Activated naive CD8-positive, alpha-beta T cell (primary cell): ENCODE results near the gene MIEN1.
"Not testable (repeated sequence)": the region's sequence is repeated elsewhere in the genome, so short reads cannot be mapped to it uniquely, and the experiment has no call there.

Experiments used
- H3K27ac Mint-ChIP-seq: one replicate; pipeline ENCODE4 v1.8.0; 2021; ENCODE audit warnings: mixed read lengths
- H3K27me3 Mint-ChIP-seq: one replicate; pipeline ENCODE4 v1.8.0; 2021; ENCODE audit warnings: mixed read lengths
- H3K36me3 Mint-ChIP-seq: one replicate; pipeline ENCODE4 v1.8.0; 2021; ENCODE audit warnings: mixed read lengths
- H3K4me1 Mint-ChIP-seq: one replicate; pipeline ENCODE4 v1.8.0; 2021; ENCODE audit warnings: low read depth, mixed read lengths
- H3K4me3 Mint-ChIP-seq: one replicate; pipeline ENCODE4 v1.8.0; 2021; ENCODE audit warnings: mild to moderate bottlenecking, mixed read lengths
- H3K9me3 Mint-ChIP-seq: one replicate; pipeline ENCODE4 v1.8.0; 2021; ENCODE audit warnings: low read depth, mixed read lengths

MIEN1 gene, protein sequence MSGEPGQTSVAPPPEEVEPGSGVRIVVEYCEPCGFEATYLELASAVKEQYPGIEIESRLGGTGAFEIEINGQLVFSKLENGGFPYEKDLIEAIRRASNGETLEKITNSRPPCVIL

DNA sequence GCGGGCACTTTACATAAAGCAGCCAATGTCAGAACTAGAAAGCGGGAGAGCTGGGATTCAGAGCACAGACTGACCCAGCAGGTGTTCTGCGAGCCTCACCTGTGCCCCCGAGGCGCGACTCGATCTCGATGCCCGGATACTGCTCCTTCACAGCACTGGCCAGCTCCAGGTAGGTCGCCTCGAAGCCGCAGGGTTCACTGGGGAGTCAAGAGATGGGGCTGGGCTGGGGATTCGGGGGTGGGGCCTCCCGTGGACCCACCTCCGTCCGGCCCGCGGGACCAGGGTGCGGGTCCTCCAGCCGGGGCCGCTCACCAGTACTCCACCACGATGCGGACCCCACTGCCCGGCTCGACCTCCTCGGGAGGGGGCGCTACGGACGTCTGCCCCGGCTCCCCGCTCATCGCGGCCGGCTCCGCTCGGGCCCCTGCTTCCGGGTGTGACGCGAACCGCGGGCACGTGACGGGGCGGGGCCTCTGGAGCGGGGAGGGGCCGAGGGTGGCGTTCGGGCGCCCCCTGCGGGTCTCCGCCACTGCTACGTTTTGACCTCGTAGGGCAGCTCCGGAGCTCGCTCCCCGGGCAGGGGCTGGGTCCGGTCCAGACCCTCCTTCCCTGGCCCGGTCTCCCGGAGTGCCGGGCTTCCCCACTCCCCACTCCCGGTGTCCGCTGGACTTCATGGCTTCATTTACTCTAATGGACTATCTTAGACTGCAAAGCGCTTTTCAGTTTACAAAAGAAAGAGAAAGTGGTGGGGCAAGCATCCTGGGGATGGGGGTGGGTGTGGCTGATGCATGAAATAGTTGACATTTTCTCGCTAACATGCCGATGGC is at the start of gene MIEN1:
Gene MIEN1 (minus strand): TSS at position 438 of the 827 bp plus-strand sequence. CDS start 37 bp downstream, at position 401.
- peak within 1 kb of the TSS; percentile 94 for H3K4me3 Mint-ChIP-seq
- H3K9me3 Mint-ChIP-seq = no peaks in the 10 kb centered on the region
- no peaks in the 10 kb centered on the region for H3K27me3 Mint-ChIP-seq
- H3K4me1 Mint-ChIP-seq = peaks cover 16% of the 10 kb centered on the region
- peaks cover 2% of the 10 kb centered on the region for H3K36me3 Mint-ChIP-seq
- H3K27ac Mint-ChIP-seq = peak within 1 kb of the TSS; percentile 87

DNA sequence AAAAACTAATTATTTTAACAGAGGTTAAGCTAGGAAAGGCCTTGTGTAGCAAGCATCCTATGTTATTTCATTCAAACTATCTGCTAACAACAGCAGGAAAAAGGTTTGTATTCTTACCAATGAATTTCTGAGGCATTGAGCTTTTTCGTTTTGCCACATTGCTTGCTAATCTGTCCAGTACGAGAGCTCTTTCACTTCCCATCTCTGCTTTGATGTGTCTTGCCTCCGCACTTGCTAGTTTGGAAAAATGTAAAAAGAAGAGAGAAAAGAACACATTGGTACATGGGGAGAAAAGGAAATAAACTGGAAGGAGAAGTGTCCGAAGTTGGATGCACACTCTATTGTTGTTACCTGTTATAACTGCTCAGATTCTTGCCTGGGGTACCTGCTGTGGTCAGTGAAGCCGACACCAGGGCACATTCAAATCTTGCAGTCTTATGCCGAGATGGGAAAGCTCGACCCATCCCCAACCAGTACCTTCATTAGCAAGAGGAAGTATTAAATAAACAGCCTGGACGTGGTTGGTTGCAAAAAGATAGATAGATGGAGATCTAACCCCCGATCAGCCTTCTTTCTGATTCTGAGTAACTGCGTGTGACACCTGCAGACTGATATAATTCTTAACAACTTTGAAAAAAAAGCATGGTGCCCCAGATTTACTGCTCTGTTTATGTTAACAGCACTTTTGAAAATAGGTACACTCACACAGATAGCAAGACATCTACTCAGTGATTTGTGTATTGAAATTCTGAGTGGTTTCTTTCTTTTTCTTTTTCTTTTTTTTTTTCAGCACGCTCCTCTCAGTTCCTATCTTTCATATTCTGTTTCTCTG is 47.4 kb upstream of the MIEN1 start:
- H3K4me3 Mint-ChIP-seq = peak overlapping the region; percentile 86
- peaks cover 88% of the 10 kb centered on the region for H3K4me1 Mint-ChIP-seq
- H3K36me3 Mint-ChIP-seq = peaks cover 30% of the 10 kb centered on the region
- peak overlapping the region; percentile 97 for H3K27ac Mint-ChIP-seq
- H3K27me3 Mint-ChIP-seq = no peaks in the 10 kb centered on the region
- H3K9me3 Mint-ChIP-seq = no peaks in the 10 kb centered on the region

DNA sequence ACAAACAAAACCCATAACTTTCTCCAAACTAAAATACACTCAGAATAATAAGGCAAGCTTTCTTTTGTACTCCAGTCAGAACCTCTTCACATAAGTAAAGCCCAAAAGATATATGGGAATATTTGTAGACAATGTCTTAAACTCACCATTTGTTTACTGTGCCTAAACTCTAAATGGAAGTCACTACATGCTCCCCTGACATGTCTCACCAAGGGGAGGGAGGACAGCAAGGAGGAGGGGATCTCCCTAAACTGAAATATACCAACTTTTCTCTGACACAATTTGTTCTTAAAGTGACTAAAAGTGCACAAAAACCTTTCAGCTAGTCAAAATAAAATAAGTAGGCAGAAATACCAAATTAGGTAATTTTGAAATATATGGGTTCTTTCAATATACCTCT is 45.9 kb upstream of the MIEN1 start:
- Mint-ChIP-seq H3K36me3 (peaks cover 33% of the 10 kb centered on the region), H3K27me3 (no peaks in the 10 kb centered on the region), H3K4me1 (peaks cover 88% of the 10 kb centered on the region), H3K9me3 (no peaks in the 10 kb centered on the region), H3K4me3 (peak overlapping the region; percentile 86), H3K27ac (peak overlapping the region; percentile 97)

DNA sequence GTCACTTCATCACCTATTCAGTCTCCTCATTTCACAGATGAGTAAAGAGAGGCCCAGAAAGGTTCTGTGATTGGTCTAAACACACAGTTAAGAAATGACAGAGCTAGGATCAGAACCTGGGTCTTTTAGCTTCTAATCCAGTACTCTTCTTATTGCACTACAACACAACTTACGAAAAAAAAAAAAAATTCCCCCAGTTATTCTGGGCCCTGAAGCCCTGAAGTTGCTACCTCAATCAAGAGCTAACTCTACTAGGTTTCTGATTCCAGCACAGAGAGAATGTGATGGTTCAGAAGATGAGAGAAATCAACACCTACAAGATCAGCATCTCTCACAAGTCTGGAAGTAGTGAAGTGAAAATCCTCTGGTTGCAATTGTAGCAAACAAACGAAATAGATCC is 44.7 kb upstream of the MIEN1 start:
- peaks cover 33% of the 10 kb centered on the region for H3K36me3 Mint-ChIP-seq
- H3K9me3 Mint-ChIP-seq = no peaks in the 10 kb centered on the region
- H3K27me3 Mint-ChIP-seq = no peaks in the 10 kb centered on the region
- peaks cover 92% of the 10 kb centered on the region for H3K4me1 Mint-ChIP-seq
- H3K27ac Mint-ChIP-seq = peak overlapping the region; percentile 97
- H3K4me3 Mint-ChIP-seq = peak overlapping the region; percentile 86

DNA sequence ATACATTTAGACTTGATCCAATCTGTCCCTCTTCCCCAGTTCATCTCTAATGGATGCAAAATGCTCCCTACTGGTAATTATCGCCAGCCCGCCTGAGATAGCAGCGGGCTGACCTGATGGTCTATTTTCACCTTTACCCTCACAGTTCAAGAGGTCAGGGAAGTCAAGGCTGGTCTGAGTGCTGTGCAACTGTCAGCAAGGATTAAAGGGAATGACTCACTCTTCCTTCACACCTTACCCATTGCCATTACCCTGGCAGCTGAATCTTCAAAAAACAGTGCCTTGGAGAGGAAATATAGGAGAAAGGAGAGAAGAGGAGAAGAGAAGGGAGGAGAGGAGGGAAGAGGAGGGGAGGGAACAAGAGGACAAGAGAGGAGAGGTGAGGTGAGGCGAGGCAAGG is 43.7 kb upstream of the MIEN1 start:
- Mint-ChIP-seq H3K4me1 (peaks cover 96% of the 10 kb centered on the region), H3K9me3 (no peaks in the 10 kb centered on the region), H3K27ac (peak overlapping the region; percentile 97), H3K36me3 (peaks cover 36% of the 10 kb centered on the region), H3K27me3 (no peaks in the 10 kb centered on the region), H3K4me3 (peak overlapping the region; percentile 87)

DNA sequence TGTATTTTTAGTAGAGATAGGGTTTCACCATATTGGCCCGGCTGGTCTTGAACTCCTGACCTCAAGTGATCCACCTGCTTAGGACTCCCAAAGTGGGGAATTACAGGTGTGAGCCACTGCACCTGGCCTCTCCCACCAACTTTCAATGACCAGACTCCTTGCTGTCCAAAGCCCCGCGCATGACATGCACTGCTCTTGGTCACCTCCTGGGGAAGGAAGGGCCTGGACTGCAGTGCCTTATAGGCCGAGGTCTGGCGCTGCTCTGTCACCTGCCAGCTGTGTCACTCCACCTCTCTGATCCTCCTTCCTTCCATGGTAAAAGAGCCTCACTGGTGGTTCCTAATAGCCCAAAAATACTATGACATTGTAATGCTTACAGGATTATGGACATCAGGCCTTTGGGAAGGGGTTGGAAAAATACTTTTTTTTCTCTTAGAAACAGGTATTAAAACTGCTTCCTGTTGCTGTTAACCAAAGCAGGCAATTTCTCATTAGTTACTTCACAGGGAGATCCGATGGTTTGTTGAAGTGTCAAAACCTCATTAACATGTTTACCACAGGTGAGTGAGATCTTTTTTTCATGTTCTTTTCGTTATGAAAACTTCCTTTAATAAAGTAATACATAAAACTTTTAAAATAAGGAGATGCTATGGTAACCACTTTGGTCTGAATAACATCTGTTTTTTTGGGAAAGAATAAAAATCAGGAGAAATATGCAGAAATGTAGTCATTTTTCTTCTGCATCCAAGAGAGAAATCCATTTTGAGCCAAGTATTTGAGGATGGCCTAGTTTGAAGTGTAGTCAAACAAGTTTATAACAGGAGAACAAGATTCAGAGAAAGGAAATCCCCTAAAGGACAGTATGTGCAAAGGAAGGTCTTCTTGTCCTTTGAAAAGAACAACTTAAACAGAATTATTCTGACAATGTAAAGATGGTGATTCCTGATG is 42.9 kb upstream of the MIEN1 start:
- no peaks in the 10 kb centered on the region for H3K27me3 Mint-ChIP-seq
- H3K9me3 Mint-ChIP-seq = no peaks in the 10 kb centered on the region
- peak overlapping the region; percentile 97 for H3K27ac Mint-ChIP-seq
- H3K4me1 Mint-ChIP-seq = peaks cover 97% of the 10 kb centered on the region
- H3K4me3 Mint-ChIP-seq = peak overlapping the region; percentile 78
- H3K36me3 Mint-ChIP-seq = peaks cover 41% of the 10 kb centered on the region

DNA sequence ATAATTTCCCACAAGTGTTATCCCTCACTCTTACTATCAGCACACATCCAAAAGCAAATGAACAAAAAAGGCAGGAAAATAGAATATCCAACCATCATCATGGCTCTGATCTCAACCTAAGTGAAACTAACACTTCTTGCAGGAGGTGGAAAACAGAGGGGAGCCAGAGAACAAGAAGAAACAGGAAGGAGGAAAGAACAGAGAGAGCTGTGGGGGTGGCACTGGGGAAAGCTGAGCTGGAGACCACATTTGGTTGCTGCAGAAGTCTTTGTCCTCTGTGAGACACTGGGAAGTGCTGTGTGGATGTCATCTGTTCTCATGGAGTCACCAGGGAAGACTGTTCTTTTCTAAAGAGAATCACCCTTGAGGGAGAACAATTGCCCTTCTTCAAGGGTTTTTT is 42.1 kb upstream of the MIEN1 start:
- H3K27me3 Mint-ChIP-seq = no peaks in the 10 kb centered on the region
- H3K4me3 Mint-ChIP-seq = peak overlapping the region; percentile 78
- H3K36me3 Mint-ChIP-seq = peaks cover 42% of the 10 kb centered on the region
- H3K27ac Mint-ChIP-seq = peak overlapping the region; percentile 97
- peaks cover 97% of the 10 kb centered on the region for H3K4me1 Mint-ChIP-seq
- no peaks in the 10 kb centered on the region for H3K9me3 Mint-ChIP-seq

DNA sequence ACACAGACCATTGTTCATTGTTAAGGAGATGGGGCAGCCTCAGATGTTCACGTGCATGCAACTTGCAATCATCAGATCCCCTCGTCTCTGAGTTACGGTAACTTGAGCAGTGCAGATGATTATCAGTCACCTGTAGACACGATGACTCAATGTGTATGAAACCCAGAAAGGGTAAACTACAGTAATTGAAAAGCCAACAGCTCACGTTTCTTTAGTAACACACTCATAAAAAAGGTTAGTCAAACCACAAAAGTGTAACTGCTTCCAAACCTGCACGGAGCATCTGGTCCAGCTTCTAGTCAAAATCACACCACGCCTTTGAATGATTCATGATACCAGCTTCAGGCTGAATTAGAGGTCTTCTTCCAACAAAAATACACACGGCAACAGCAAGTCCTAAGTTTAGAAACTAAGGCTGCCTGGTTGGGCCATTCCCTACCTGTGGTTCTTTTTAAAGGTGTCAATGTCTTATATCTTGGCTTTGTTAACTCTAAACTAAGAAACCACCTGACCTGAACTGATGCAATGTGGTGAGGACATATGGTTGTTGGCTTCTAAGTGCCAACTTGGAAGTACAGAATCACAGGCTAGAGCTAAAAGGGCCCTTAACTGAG is 39.7 kb upstream of the MIEN1 start:
- Mint-ChIP-seq H3K9me3 (no peaks in the 10 kb centered on the region), H3K4me1 (peaks cover 99% of the 10 kb centered on the region), H3K4me3 (peak overlapping the region; percentile 74), H3K27ac (peak overlapping the region; percentile 97), H3K36me3 (peaks cover 49% of the 10 kb centered on the region), H3K27me3 (no peaks in the 10 kb centered on the region)

DNA sequence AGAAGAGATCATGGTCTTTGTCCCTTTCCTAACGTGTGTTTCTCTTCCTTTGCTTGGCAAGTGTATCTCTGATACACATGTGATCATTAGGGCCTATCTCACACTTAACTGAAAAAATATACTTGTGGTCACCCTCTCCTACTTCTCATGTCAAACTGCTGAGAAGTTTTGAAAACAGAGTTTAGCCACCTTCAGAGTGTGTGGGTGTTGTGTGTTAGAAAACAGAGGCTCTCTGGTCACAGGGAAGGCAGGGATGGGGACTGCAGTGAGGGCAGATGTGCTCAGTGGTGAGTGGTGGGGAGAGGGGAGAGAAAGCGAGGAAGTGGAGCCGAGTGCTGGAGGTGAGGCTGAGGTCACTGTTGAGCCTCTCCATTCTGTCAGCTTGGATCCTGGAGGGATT is 36.8 kb upstream of the MIEN1 start:
- Mint-ChIP-seq H3K4me3 (peak overlapping the region; percentile 70), H3K9me3 (no peaks in the 10 kb centered on the region), H3K36me3 (peaks cover 46% of the 10 kb centered on the region), H3K27me3 (no peaks in the 10 kb centered on the region), H3K4me1 (peaks cover 92% of the 10 kb centered on the region), H3K27ac (peak overlapping the region; percentile 97)

DNA sequence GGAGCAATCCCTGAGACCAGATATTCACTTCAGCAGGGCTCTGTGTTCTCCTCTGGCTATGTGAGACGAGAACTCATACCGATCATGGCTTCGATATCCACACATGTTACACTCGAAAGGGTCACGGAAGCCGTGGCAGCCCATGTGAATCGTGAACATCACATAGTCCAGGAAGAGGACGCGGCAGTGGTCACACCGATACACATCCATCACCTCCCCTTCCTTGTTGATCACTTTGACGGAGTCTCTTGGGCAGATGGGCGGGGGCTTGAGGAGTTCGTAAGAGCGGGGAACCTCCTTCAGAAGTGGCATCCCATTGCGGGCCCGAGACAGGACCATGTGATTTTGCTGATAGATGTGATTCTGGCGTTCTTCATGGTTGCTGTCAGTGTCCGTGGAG is 35.4 kb upstream of the MIEN1 start:
- Mint-ChIP-seq H3K27ac (peak overlapping the region; percentile 97), H3K27me3 (no peaks in the 10 kb centered on the region), H3K4me3 (no peak overlapping the region), H3K9me3 (no peaks in the 10 kb centered on the region), H3K4me1 (peaks cover 89% of the 10 kb centered on the region), H3K36me3 (peaks cover 46% of the 10 kb centered on the region)

DNA sequence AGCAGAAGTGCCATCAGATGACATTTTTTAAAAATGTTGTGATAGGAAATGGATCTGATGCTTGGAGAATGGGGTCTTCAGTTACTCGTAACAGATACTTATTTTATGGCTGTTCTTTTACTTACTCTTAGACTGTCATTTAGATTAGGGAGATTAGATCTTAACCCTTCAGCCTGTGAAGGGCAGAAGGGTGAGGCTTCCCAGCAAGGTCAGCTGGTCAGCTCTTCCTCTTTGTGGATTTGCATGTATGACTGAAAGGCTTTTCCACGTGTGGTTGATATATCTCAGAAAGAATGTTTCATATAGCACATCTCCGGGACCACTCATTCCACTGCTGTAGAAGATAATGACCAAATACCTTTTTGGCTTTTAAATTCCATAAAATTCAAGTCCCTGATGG is 34.8 kb upstream of the MIEN1 start:
- Mint-ChIP-seq H3K27ac (peak overlapping the region; percentile 97), H3K9me3 (no peaks in the 10 kb centered on the region), H3K4me1 (peaks cover 84% of the 10 kb centered on the region), H3K4me3 (no peak overlapping the region), H3K27me3 (no peaks in the 10 kb centered on the region), H3K36me3 (peaks cover 46% of the 10 kb centered on the region)

DNA sequence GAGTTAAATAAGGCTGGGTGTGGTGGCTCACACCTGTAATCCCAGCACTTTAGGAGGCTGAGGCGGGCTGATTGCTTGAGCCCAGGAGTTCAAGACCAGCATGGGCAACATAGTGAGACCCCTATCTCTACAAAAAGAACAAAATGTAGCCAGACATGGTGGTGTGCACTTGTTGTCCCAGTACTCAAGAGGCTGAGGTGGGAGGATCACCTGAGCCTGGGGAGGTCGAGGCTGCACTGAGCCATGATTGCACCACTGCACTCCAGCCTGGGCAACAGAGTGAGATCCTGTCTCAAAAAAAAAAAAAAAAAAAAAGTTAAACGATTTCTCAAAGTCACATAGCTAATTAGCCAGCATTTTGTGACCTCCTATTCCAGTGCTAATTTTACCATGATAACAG is 33.8 kb upstream of the MIEN1 start:
- not testable (repeated sequence) for H3K4me3 Mint-ChIP-seq, H3K27me3 Mint-ChIP-seq, H3K9me3 Mint-ChIP-seq, H3K27ac Mint-ChIP-seq
- H3K4me1 Mint-ChIP-seq = peaks cover 82% of the 10 kb centered on the region
- peaks cover 48% of the 10 kb centered on the region for H3K36me3 Mint-ChIP-seq

DNA sequence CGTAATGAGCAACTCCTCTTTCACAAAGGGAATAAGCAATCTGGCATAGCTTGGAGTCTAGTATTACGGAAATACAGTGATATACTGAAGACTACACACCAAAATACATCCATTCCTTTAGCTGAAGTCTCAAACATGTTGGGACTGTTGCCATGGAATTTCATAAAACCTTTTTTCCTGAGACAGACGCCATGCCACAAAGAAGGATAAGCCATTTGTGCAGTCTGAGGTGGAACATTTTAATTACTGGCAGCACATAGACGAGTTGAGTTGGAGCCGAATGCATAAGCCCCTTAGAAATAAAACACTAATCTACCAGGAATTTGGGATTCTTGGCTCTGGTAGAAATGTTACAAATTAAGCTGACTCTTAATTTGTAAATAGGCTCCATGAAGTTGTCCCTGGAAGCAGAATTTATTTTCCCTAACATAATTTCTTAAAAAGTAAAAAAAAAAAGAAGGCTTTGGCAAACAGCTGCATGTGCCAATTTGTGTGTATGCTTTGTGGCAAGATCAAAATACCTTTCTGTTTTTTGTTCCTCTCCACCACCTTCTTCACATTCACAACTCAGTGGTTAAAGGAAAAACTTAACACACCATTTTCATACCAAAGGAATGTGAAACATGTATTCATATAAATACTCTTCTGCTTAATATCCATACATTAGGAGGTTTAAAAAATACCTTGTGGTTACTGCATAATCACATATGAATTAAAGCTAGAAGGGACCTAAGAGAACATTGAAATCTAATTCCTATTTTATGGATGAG is 32.9 kb upstream of the MIEN1 start:
- Mint-ChIP-seq H3K27ac (peak overlapping the region; percentile 94), H3K4me3 (peak overlapping the region; percentile 53), H3K9me3 (no peaks in the 10 kb centered on the region), H3K4me1 (peaks cover 82% of the 10 kb centered on the region), H3K36me3 (peaks cover 42% of the 10 kb centered on the region), H3K27me3 (no peaks in the 10 kb centered on the region)
